Kidney (tissue), 22 donors: ENCODE data around the gene RTN3. TPM values are rescaled to one million over a fixed set of nuclear protein-coding genes. Genes with fewer than 3 reads are reported as not detected.
A peak's percentile ranks its signal among the peaks of the same experiment; 100 is the strongest.
"Not testable (repeated sequence)": the region's sequence is repeated elsewhere in the genome, so short reads cannot be mapped to it uniquely, and the experiment has no call there.

Source experiments
- DNase-seq, 5 donors: peaks; one replicate each; pipeline ENCODE4 v3.0.0-alpha.2; 2013 to 2020
- FAIRE-seq: peaks from 2 replicates; lab custom pipeline; 2012; peaks lifted over from hg19 to GRCh38; lab: Jason Lieb, UNC
- H3K27ac ChIP-seq, 2 donors: one replicate each; pipeline ENCODE4 v1.7.0; 2013; ENCODE audit warnings: low read depth in 2 of 2, low read length in 2 of 2, inconsistent platforms in 1 of 2
- H3K27me3 ChIP-seq: one replicate; pipeline ENCODE4 v1.7.1; 2013; ENCODE audit warnings: low read length, inconsistent platforms; ENCODE audit not compliant: control insufficient read depth, insufficient read depth
- H3K36me3 ChIP-seq, 3 donors: one replicate each; pipeline versions ENCODE4 v1.7.0 to v1.7.1; 2013; ENCODE audit warnings: low read length in 3 of 3, control low read depth in 1 of 3, inconsistent platforms in 1 of 3; ENCODE audit not compliant: insufficient read depth in 3 of 3, control insufficient read depth in 2 of 3
- H3K4me1 ChIP-seq, 3 donors: one replicate each; pipeline versions ENCODE4 v1.7.0 to v1.7.1; 2013; ENCODE audit warnings: low read length in 3 of 3, inconsistent platforms in 1 of 3, low read depth in 1 of 3; ENCODE audit not compliant: control insufficient read depth in 2 of 3, insufficient read depth in 2 of 3
- H3K4me3 ChIP-seq, 3 donors: one replicate each; pipeline versions ENCODE4 v1.7.0 to v1.8.1; 2013; ENCODE audit warnings: low read length in 3 of 3, control low read depth in 1 of 3, inconsistent platforms in 1 of 3
- H3K9ac ChIP-seq, 3 donors: one replicate each; pipeline versions ENCODE4 v1.7.0 to v1.7.1; 2013; ENCODE audit warnings: low read length in 3 of 3, control low read depth in 1 of 3, inconsistent platforms in 1 of 3
- H3K9me3 ChIP-seq, 3 donors: one replicate each; pipeline versions ENCODE4 v1.7.0 to v1.7.1; 2013; ENCODE audit warnings: low read length in 3 of 3, control low read depth in 1 of 3, inconsistent platforms in 1 of 3; ENCODE audit not compliant: control insufficient read depth in 2 of 3, insufficient read depth in 1 of 3
- intact Hi-C: fragments of 100-400 bp; cut with DNase I; formaldehyde crosslinking; loops from one replicate; pipeline ENCODE4 v1.11.1; 2022
- long read RNA-seq, 10 donors: library from polyadenylated mRNA in 1 of 10; unstranded in 1 of 10; transcript quantifications; one replicate each; pipeline ENCODE4 v2.0.0 and lab custom pipeline, GENCODE V29; 2021 to 2026
- polyA plus RNA-seq: library from polyadenylated mRNA; stranded (reverse); fragments of 350-450 nt; fragmentation: Illumina TruSeq; extraction: RNeasy Lipid Tissue Mini Kit (QIAGEN cat#74804); gene quantifications from one replicate; pipeline ENCODE4 v1.2.3, GENCODE V29; 2014; ENCODE audit warnings: low read depth, low replicate concordance; ENCODE audit not compliant: insufficient read depth
- total RNA-seq: library from RNA; stranded (reverse); fragmentation: NEBNext Ultra II Directional; extraction: Animal tissue kit (Norgen Biotek cat#: 25700); gene quantifications from one replicate; pipeline ENCODE4 v1.2.1, GENCODE V29; 2021
- TF ChIP-seq, protein P1 (sequence below): IDR thresholded peaks from 3 replicates; pipeline ENCODE4 v1.5.1; 2012; ENCODE audit warnings: mild to moderate bottlenecking, moderate library complexity, borderline replicate concordance; ENCODE audit not compliant: insufficient read depth; ENCODE audit errors: extremely low read depth
- donor health status: control.
- donor health status: control.
- donor health status: control.
- donor health status: control.
- donor health status: control.
- donor health status: DM: yes; HTN: yes; CAD: no.
- donor health status: Normal renal cell carcinoma (clear cell type).

RTN3 gene
- total RNA-seq (93.1 TPM), polyA plus RNA-seq (109 TPM)
- long read RNA-seq, donor 1, transcript RTN3-208 (7 exons, 2,532 nt), result major isoform, 47 of 77 reads
- long read RNA-seq, donor 1, partial matches to known transcripts, result 26 of 77 reads
- long read RNA-seq, donor 1, other reads (novel, unspliced or antisense), result 0 of 77 reads
- long read RNA-seq, donor 2, transcript RTN3-208 (7 exons, 2,532 nt), result major isoform, 46 of 110 reads
- long read RNA-seq, donor 2, partial matches to known transcripts, result 58 of 110 reads
- long read RNA-seq, donor 2, other reads (novel, unspliced or antisense), result 0 of 110 reads
- long read RNA-seq, donor 3, transcript RTN3-208 (7 exons, 2,532 nt), result major isoform, 56 of 62 reads
- long read RNA-seq, donor 3, partial matches to known transcripts, result 0 of 62 reads
- long read RNA-seq, donor 3, other reads (novel, unspliced or antisense), result 0 of 62 reads
- long read RNA-seq, donor 4, full-length matches to known transcripts, result 38 of 73 reads
- long read RNA-seq, donor 4, partial matches to known transcripts, result 35 of 73 reads
- long read RNA-seq, donor 4, other reads (novel, unspliced or antisense), result 0 of 73 reads
- long read RNA-seq, donor 5, partial matches to known transcripts, result 0 of 5 reads
- long read RNA-seq, donor 5, other reads (novel, unspliced or antisense), result 0 of 5 reads
- long read RNA-seq, donor 6, transcript RTN3-208 (7 exons, 2,532 nt), result major isoform, 67 of 91 reads
- long read RNA-seq, donor 6, partial matches to known transcripts, result 20 of 91 reads
- long read RNA-seq, donor 6, other reads (novel, unspliced or antisense), result 0 of 91 reads
- long read RNA-seq, donor 7, transcript RTN3-208 (7 exons, 2,532 nt), result major isoform, 81 of 98 reads
- long read RNA-seq, donor 7, partial matches to known transcripts, result 1 of 98 reads
- long read RNA-seq, donor 7, other reads (novel, unspliced or antisense), result 14 of 98 reads
- long read RNA-seq, donor 8, transcript RTN3-208 (7 exons, 2,532 nt), result major isoform, 41 of 134 reads
- long read RNA-seq, donor 8, partial matches to known transcripts, result 81 of 134 reads
- long read RNA-seq, donor 8, other reads (novel, unspliced or antisense), result 9 of 134 reads
- long read RNA-seq, donor 9, transcript RTN3-208 (7 exons, 2,532 nt), result major isoform, 32 of 75 reads
- long read RNA-seq, donor 9, partial matches to known transcripts, result 41 of 75 reads
- long read RNA-seq, donor 9, other reads (novel, unspliced or antisense), result 0 of 75 reads
- long read RNA-seq, donor 10, transcript RTN3-208 (7 exons, 2,532 nt), result major isoform, 36 of 44 reads
- long read RNA-seq, donor 10, partial matches to known transcripts, result 6 of 44 reads
- long read RNA-seq, donor 10, other reads (novel, unspliced or antisense), result 0 of 44 reads

- peak within 1 kb of the TSS; percentile 89 to 96 for H3K27ac ChIP-seq
- H3K4me3 ChIP-seq, result peak within 1 kb of the TSS; percentile 79 to 91 (median 81)
- no peaks in the 10 kb centered on the region for H3K9me3 ChIP-seq
- TF ChIP-seq, protein P1, sequence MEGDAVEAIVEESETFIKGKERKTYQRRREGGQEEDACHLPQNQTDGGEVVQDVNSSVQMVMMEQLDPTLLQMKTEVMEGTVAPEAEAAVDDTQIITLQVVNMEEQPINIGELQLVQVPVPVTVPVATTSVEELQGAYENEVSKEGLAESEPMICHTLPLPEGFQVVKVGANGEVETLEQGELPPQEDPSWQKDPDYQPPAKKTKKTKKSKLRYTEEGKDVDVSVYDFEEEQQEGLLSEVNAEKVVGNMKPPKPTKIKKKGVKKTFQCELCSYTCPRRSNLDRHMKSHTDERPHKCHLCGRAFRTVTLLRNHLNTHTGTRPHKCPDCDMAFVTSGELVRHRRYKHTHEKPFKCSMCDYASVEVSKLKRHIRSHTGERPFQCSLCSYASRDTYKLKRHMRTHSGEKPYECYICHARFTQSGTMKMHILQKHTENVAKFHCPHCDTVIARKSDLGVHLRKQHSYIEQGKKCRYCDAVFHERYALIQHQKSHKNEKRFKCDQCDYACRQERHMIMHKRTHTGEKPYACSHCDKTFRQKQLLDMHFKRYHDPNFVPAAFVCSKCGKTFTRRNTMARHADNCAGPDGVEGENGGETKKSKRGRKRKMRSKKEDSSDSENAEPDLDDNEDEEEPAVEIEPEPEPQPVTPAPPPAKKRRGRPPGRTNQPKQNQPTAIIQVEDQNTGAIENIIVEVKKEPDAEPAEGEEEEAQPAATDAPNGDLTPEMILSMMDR, result no peak
- H3K36me3 ChIP-seq, result no peaks in the 10 kb centered on the region
- intact Hi-C loops, result no loop called here
- no peak for FAIRE-seq
- peak within 1 kb of the TSS; percentile 60 to 82 (median 68) for H3K9ac ChIP-seq
- no peaks in the 10 kb centered on the region for H3K27me3 ChIP-seq
- DNase-seq, result peak; percentile 98 to 99 (median 99)
- peaks cover 0 to 10% (median 2%) of the 10 kb centered on the region in 3 donors for H3K4me1 ChIP-seq
These were observed at the start of gene RTN3 for GRCh38 chr11:63681321-63682065. Gene RTN3 (plus strand): TSS chr11:63681500. CDS start chr11:63681637, 137 bp downstream.

GRCh38 chr11:63635762-63636465 lies 45.4 kb upstream of the RTN3 start:
- Histone ChIP-seq H3K27me3 (no peaks in the 10 kb centered on the region), H3K4me3 (no peak overlapping the region), H3K4me1 (no peaks in the 10 kb centered on the region), H3K36me3 (peaks cover 2 to 18% (median 7%) of the 10 kb centered on the region in 3 donors), H3K27ac (no peak overlapping the region), H3K9ac (no peak overlapping the region), H3K9me3 (no peaks in the 10 kb centered on the region)
- DNase-seq (peak in 4 of 5 donors; percentile 69 to 81 (median 76)), FAIRE-seq (peak; percentile 51)
- TF ChIP-seq, protein P1, result peak; percentile 90
- intact Hi-C loops, result no loop called here

GRCh38 chr11:63638436-63638835 lies 42.9 kb upstream of the RTN3 start:
- H3K4me1 ChIP-seq, FAIRE-seq, H3K9ac ChIP-seq, H3K27ac ChIP-seq, H3K27me3 ChIP-seq, intact Hi-C loops, H3K4me3 ChIP-seq, H3K9me3 ChIP-seq, DNase-seq: not testable (repeated sequence)
- peaks cover 0 to 13% (median 5%) of the 10 kb centered on the region in 3 donors for H3K36me3 ChIP-seq
